ENCODE measurements around the gene NFYC. TPM values are rescaled to one million over a fixed set of nuclear protein-coding genes. Genes with fewer than 3 reads are reported as not detected.
A peak's percentile ranks its signal among the peaks of the same experiment; 100 is the strongest.
"Not testable (repeated sequence)": the region's sequence is repeated elsewhere in the genome, so short reads cannot be mapped to it uniquely, and the experiment has no call there.

The NFYC gene
- polyA plus RNA-seq, 5 donors, result 76.9 to 91.2 (median 84.1) TPM

DNA sequence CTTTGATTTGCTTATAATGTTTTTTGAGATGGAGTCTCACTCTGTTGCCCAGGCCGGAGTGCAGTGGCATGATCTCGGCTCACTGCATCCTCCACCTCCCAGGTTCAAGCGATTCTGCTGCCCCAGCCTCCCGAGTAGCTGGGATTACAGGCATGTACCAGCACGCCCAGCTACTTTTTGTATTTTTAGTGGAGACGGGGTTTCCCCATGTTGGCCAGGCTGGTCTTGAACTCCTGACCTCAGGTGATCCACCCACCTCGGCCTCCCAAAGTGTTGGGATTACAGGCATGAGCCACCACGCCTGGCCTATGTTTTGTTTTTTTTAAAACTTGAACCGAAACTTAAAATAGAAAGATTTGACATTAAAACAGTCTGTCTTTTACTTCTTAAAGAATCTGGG, 11.3 kb downstream of the NFYC start:
- not testable (repeated sequence) for DNase-seq

DNA sequence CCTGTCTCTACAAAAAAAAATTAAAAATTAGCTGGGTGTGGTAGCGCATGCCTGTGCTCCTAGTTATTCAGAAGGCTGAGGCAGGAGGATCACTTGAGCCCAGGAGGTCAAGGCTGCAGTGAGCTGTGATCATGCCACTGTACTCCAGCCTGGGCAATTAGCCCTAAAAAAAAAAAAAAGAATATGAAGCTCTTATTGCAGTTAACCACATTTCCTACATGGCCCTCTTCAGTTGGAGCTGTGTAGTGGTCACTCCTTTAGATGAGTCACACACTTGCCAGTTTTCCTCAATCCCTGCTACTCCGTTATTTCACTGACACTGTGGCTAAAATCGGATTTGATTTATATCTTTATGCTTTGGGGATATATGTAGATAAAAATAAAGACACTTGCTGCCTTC, 11.8 kb downstream of the NFYC start:
- no peak for DNase-seq

- no peak for DNase-seq
Measured at GRCh38 chr1:40704817-40705733, 13.6 kb downstream of the NFYC start.

DNA sequence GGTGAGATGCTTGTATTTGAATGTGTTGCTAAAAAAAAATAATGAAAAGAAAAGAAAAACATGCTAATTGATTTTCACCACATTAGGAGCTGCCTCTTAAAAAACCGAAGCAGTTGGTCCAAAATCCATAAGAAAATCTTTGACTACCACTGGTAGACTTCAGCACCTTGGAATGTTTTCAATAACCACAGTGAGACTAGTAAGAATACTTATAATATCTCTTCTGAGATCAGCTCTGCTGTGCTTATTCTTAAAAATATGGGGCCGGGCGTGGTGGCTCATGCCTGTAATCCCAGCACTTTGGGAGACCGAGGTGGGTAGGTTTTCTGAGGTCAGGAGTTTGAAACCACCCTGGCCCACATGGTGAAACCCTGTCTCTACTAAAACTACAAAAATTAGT, 15.1 kb downstream of the NFYC start:
- no peak for DNase-seq

DNA sequence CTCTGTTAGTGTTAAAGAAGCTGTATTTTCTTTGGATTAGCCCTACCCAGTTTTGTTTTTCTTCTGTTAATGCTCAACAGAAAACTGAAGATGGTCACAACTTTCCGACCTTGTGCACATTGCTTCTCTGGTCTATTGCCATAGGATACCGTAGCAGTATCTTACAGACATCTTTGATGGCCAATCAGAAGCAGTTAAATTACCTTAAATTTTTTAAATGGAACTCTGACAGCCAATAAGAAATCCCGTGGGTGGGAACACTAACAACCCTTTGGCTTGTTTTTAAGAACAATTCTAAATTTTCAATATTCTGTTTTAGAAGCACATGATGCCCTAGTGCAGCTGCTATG, 17.2 kb downstream of the NFYC start:
- no peak for DNase-seq

GRCh38 chr1:40709100-40709801, 17.7 kb downstream of the NFYC start:
- DNase-seq, result peak; percentile 86 to 89

GRCh38 chr1:40709802-40710278, 18.3 kb downstream of the NFYC start:
- no peak for DNase-seq

GRCh38 chr1:40710581-40711315, 19.2 kb downstream of the NFYC start:
- DNase-seq, result no peak

- no peak for DNase-seq
Measured at GRCh38 chr1:40711465-40712404, 20.2 kb downstream of the NFYC start.

DNA sequence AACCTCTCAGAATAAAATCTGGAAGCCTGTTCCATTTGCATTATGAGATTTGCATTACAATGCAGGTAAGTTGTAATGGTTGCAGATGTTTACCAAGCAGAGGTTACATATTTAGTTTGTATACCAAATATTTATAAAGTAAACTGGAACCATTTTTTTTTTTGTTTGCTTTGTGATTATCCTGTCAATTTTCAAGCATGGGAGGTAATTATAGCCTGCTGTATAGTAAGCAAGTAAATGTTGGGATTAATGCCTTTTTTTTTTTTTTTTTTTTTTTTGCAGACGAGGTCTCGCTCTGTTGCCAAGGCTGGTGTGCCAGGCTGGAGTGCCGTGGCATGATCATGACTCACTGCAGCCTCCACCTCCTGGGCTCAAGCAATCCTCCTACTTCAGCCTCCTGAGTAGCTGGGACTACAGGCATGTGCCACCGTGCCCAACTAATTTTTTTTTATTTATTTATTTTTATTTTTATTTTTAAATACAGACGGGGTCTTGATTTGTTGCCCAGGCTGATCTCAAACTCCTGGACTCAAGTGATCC, 21.0 kb downstream of the NFYC start:
- DNase-seq, result no peak

- no peak for DNase-seq
Measured at GRCh38 chr1:40712997-40713396, 21.5 kb downstream of the NFYC start.

DNA sequence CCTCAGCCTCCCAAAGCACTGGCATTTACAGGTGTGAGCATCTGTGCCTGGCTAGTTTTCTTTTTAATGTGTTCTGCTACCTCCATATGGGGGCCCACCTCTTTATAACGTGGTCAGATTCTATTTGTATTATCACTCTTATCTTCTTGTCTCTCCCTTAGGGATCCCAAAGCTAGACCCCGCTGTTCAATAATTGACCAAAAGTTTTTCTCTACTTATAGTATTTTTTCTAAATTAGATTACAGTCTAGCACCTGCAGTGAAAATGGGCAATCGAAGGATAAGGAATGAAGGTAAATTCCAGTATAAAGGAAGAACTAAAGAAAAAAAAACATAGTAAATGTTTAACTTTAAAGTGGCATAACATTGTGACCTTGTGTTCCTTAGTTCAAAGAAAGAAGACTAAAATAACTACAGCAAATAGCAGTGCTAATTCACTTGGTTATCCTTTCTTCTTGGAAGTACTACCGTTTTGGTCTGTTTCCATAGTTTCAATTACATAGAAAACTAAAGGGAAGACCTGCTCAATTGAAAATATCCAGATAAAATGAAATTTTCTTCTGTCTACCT, 24.1 kb downstream of the NFYC start:
- DNase-seq, result no peak

DNA sequence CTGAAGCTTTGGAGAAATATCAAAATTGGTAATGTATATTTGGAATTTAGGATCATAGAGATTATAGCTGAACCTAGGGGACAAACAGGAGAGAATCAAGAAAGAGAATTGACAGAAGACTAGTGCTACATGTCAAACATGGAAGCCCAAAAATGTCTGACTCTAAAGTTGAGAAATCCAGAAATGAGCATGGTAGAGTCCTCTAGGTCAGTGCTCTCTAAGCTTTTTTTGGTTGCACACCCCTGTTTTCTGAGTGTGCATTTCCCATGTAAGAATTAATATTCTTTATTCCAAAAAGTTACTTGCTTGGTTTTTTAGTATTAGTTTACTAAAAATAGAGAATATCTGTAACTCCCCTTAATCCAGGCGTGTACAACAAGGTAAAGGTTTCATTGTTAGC, 25.6 kb downstream of the NFYC start:
- DNase-seq, result no peak

DNA sequence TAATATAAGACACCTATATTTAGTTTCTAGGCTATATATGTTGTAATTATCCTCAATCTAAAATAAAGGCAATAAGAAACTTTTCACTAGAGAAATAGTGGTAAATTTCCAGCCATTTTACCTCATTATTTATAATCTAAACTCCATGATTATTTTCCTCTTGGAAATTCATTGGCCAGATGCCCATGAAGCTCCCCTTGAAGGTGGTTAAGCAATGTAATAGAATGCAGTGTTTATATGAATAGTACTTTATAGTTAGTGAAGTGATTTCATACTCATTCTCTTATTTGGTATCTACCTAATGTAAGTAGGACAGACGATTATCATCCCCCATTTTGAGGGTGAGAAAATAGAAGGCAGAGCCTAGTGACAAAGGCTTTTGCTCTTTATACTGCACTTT, 26.5 kb downstream of the NFYC start:
- DNase-seq, result no peak

DNA sequence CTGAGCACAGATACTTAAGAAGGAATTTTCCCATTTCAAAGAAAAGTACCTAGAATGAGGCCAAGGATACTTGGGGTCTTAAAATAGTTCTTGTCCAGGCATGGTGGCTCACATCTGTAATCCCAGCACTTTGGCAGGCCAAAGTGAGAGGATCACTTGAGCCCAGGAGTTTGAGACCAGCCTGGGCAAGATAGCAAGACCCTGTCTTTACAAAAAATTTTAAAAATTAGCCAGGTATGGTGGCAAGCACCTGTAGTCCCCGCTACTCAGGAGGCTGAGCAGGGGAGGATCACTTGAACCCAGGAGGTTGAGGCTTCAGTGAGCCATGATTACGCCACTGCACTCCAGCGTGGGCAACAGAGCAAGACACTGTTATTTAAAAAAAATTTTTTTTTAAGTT, 29.0 kb downstream of the NFYC start:
- no peak for DNase-seq

DNA sequence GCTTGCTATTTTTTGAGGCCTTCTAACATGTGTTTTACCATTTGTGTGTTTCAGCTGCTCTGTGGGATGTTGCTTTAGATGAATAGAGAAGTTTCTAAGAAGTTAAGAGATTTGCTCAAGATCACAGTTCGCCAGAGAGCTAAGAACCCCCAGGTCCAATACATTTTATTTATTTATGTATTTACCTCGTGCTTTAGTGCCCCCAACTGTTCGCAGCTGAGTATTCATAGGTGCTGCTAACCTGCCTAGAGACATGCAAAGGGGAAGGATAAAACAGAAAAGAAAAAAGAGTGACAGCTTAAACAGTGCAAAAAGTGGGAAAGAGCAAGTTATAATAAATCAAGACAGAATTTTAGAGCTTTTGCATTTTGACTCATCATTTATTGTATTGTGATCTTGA, 31.1 kb downstream of the NFYC start:
- no peak for DNase-seq

DNA sequence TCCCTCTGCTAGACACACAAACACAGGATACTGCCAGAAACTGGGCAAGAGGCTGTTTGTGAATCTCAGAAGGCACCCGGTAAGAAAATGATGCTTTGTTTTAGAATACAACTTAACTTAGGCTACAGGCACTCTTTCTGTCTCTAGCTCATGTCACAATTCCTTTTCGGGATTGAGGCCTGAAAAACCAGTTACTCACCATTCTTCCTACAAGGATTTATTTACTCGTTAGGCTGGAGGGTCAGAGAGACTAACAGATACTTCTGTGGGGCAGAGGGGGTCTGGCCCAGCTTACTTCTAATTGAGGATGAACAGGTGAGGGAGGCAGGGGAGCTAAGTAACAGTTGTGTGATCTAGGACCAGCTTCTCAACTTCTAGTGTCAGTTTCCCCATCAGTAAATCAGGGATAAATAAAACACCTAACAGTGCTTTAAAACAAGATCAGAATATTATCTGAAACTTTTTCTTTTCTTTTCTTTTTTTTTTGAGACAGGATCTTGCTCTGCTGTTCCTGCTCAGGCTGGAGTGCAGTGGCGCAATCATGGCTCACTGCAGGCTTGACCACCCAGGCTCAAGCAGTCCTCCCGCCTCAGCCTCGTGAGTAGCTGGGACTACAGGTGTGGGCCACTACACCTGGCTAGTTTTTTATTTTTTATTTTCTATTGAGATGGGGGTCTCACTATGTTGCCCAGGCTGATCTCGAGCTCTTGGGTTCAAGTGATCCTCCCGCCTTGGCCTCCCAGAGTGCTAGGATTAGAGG, 31.9 kb downstream of the NFYC start:
- no peak for DNase-seq

DNA sequence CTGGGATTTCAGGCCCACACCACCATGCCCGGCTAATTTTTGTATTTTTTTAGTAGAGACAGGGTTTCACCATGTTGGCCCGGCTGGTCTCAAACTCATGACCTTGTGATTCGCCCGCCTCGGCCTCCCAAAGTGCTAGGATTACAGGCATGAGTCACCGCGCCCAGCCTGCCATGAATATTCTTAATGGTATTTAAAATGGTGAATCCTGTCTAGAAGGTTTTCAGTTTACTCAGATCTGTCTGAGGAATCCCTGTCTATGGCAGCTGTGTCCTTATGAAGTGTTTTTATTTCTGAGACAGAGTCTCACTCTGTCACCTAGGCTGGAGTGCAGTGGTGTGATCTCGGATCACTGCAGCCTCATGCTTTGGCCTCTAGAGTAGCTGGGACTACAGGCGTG, 36.2 kb downstream of the NFYC start:
- DNase-seq, result not testable (repeated sequence)

DNA sequence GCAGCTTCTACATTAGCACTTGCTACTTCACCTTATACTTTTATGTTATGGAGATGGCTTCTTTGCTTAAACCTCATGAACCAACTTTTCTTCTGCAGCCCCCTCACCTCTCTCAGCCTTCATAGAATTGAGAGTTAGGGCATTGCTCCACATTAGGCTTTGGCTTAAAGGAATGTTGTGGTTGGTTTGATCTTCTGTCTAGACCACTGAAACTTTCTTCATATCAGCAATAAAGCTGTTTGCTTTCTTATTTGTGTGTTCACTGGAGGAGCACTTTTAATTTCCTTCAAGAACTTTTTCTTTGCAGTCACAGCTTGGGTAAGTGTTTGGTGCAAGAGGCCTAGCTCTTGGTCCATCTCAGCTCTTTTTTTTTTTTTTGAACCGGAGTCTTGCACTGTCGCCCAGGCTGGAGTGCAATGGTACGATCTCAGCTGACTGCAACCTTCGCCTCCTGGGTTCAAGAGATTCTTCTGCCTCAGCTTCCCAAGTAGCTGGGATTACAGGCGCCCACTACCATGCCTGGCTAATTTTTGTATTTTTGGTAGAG, 37.9 kb downstream of the NFYC start:
- not testable (repeated sequence) for DNase-seq
